ENCODE data around the gene MYO5A. TPM values are rescaled to one million over a fixed set of nuclear protein-coding genes. Genes with fewer than 3 reads are reported as not detected.

MYO5A gene
- total RNA-seq, 1 donor from 2014 or later = 12.5 TPM

Other genes with a start within 250 kb of the MYO5A start
- 40.1 TPM for gene MYO5C, start 233.1 kb downstream of the MYO5A start, total RNA-seq
- 132 TPM for gene ARPP19, start 40.1 kb upstream of the MYO5A start, total RNA-seq
- gene ATOSA, start 150.5 kb upstream of the MYO5A start, total RNA-seq = 40.4 TPM

All from mucosa of gallbladder (tissue), 1 donor.